ENCODE results near the gene MKRN3. TPM values are rescaled to one million over a fixed set of nuclear protein-coding genes. Genes with fewer than 3 reads are reported as not detected.
"Not testable (repeated sequence)": the region's sequence is repeated elsewhere in the genome, so short reads cannot be mapped to it uniquely, and the experiment has no call there.

MKRN3 gene
- total and polyA plus RNA-seq, 3 experiments from 2014 or later, result 0.98 to 3.0 (median 1.1) TPM

DNA sequence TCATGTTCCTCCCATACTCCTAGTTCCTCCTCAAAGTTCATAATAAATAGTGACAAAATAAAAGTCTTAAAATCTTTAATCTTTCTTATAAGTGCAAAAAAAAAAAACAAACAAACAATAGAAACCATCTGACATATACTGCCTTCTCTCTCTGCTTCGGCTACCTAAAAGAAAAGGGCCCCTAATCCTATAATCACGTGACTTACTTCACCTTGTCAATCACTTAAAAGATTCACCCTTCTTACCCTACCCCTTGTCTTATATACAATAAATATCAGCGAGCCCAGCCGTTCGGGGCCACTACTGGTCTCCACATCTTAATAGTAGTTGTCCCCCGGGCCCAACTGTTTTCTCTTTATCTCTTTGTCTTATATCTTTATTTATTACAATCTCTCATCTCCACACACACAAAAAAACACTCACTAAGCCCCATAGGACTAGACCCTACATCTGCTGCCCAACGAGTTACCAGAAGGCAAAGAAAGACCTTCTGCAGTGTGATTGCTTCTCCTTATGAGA, 28.8 kb downstream of the MKRN3 start:
- Histone ChIP-seq H3K9me3 (ENCODE audit: low read length) (no peaks in the 10 kb centered on the region), H3K27ac (ENCODE audit: low read depth, low read length) (no peak overlapping the region), H3K4me1 (ENCODE audit: insufficient read depth, low read length) (no peaks in the 10 kb centered on the region), H3K36me3 (ENCODE audit: insufficient read depth, low read length) (no peaks in the 10 kb centered on the region), H3K4me3 (ENCODE audit: low read length) (no peak overlapping the region), H3K27me3 (ENCODE audit: insufficient read depth, low read length, poor library complexity, severe bottlenecking) (no peaks in the 10 kb centered on the region)
- Mint-ChIP-seq H3K36me3 (no peaks in the 10 kb centered on the region), H3K27me3 (peaks cover 0 to 7% of the 10 kb centered on the region in 2 donors), H3K9me3 (peaks cover 0 to 6% (median 2%) of the 10 kb centered on the region in 5 donors), H3K27ac (no peak overlapping the region), H3K4me1 (no peaks in the 10 kb centered on the region), H3K4me3 (no peak overlapping the region)
- ChIA-PET POLR2A (no interaction called here), CTCF (no interaction called here)
- DNase-seq, result no peak

DNA sequence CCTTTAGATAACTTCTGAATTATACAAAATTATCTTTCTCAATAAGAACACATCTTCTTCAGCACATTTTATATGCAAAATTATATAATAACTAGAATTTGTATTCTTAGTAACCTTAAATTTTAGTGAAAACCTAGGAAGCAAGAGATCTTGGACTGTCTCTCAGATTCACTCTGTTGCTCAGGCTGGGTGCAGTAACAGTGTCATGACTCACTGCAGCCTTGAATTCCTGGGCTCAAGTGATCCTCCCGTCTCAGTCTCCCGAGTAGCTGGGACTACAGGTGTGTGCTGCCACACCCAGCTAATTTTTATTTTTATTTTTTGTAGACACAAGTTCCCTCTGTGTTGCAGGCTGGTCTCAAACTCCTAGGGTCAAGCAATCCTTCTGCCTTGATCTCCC, 29.9 kb downstream of the MKRN3 start:
- Histone ChIP-seq H3K9me3 (ENCODE audit: low read length) (no peaks in the 10 kb centered on the region), H3K36me3 (ENCODE audit: insufficient read depth, low read length) (no peaks in the 10 kb centered on the region), H3K27me3 (ENCODE audit: insufficient read depth, low read length, poor library complexity, severe bottlenecking) (no peaks in the 10 kb centered on the region), H3K4me1 (ENCODE audit: insufficient read depth, low read length) (no peaks in the 10 kb centered on the region), H3K27ac (ENCODE audit: low read depth, low read length) (no peak overlapping the region), H3K4me3 (ENCODE audit: low read length) (no peak overlapping the region)
- peaks cover 0 to 6% (median 2%) of the 10 kb centered on the region in 5 donors for H3K9me3 Mint-ChIP-seq
- ChIA-PET POLR2A (no interaction called here), CTCF (no interaction called here)
- no peak for DNase-seq
- peaks cover 0 to 4% of the 10 kb centered on the region in 2 donors for H3K27me3 Mint-ChIP-seq
- H3K4me1 Mint-ChIP-seq, result no peaks in the 10 kb centered on the region
- no peaks in the 10 kb centered on the region for H3K36me3 Mint-ChIP-seq
- no peak overlapping the region for H3K27ac Mint-ChIP-seq
- no peak overlapping the region for H3K4me3 Mint-ChIP-seq

DNA sequence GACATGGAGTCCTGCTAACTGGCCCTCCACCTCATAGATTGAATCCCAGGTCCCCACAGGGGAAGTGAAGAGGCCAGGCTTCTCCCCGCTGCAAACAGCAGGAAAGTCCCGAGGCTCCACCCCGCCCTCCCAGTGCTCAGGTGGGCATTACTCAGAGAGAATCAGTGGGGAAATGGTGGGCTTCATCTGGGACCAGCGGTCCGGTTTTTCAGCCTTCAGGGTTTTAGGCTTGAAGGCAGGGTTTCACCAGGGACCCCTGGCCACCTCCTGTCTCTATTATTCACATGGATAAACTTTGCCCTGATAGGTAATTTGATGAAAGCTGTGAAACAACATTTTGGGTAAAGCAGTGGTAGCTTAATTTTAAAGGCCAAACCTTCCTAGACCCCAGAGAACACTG, 31.3 kb downstream of the MKRN3 start:
- H3K27me3 ChIP-seq (ENCODE audit: insufficient read depth, low read length, poor library complexity, severe bottlenecking), result no peaks in the 10 kb centered on the region

DNA sequence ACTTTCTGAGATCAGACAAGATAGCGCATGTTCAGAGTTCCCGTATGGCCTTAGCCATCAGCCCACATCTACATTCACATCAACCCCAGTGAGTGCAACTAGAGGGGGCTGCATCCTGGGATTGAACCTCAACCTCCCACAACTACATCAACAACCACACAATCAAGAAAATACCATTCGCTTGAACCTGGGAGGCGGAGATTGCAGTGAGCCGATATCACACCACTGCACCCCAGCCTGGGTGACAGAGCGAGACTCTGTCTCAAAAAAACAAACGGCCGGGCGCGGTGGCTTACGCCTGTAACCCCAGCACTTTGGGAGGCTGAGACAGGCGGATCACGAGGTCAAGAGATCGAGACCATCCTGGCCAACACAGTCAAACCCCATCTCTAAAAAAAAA, 31.8 kb downstream of the MKRN3 start:
- H3K4me1 ChIP-seq (ENCODE audit: insufficient read depth, low read length); H3K9me3 Mint-ChIP-seq; H3K4me3 ChIP-seq (ENCODE audit: low read length); CTCF ChIA-PET; POLR2A ChIA-PET; H3K36me3 ChIP-seq (ENCODE audit: insufficient read depth, low read length); H3K9me3 ChIP-seq (ENCODE audit: low read length); H3K36me3 Mint-ChIP-seq; H3K27me3 ChIP-seq (ENCODE audit: insufficient read depth, low read length, poor library complexity, severe bottlenecking); H3K4me1 Mint-ChIP-seq; H3K27me3 Mint-ChIP-seq; DNase-seq; H3K4me3 Mint-ChIP-seq; H3K27ac Mint-ChIP-seq; H3K27ac ChIP-seq (ENCODE audit: low read depth, low read length): not testable (repeated sequence)

More for the DNA sequence above, 31.3 kb downstream of the MKRN3 start:
- DNase-seq, result no peak
- H3K4me1 ChIP-seq (ENCODE audit: insufficient read depth, low read length), result no peaks in the 10 kb centered on the region
- Mint-ChIP-seq H3K36me3 (no peaks in the 10 kb centered on the region), H3K4me1 (no peaks in the 10 kb centered on the region), H3K4me3 (no peak overlapping the region), H3K27me3 (peaks cover 0 to 1% of the 10 kb centered on the region in 2 donors), H3K27ac (no peak overlapping the region), H3K9me3 (peaks cover 0 to 4% (median 0%) of the 10 kb centered on the region in 5 donors)
- no peak overlapping the region for H3K4me3 ChIP-seq (ENCODE audit: low read length)
- H3K27ac ChIP-seq (ENCODE audit: low read depth, low read length), result no peak overlapping the region
- CTCF ChIA-PET, result no interaction called here
- H3K9me3 ChIP-seq (ENCODE audit: low read length), result no peaks in the 10 kb centered on the region
- no peaks in the 10 kb centered on the region for H3K36me3 ChIP-seq (ENCODE audit: insufficient read depth, low read length)
- POLR2A ChIA-PET, result no interaction called here

DNA sequence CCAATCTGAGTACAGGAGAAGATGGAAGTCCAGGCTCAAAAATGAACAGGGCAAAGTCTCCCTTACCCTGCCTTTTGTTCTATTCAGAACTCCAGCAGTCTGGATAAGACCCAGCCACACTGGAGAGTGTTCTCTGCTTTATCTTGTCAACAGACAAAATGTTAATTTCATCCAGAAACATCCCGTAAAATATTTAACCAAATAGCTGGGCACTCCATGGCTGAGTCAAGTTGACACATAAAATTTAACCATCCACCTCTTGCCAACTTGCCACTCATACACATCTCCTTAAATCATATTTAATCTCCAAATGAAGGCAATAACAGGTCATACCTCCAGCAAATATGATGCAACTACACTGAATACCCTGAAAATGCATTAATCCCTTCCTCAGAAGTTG, 33.6 kb downstream of the MKRN3 start:
- no peaks in the 10 kb centered on the region for H3K9me3 ChIP-seq (ENCODE audit: low read length)
- H3K36me3 ChIP-seq (ENCODE audit: insufficient read depth, low read length), result no peaks in the 10 kb centered on the region
- ChIA-PET CTCF (no interaction called here), POLR2A (no interaction called here)
- DNase-seq, result no peak
- H3K4me1 ChIP-seq (ENCODE audit: insufficient read depth, low read length), result no peaks in the 10 kb centered on the region
- H3K27ac ChIP-seq (ENCODE audit: low read depth, low read length), result no peak overlapping the region
- H3K4me3 Mint-ChIP-seq, result no peak overlapping the region
- peaks cover 0 to 4% (median 0%) of the 10 kb centered on the region in 5 donors for H3K9me3 Mint-ChIP-seq
- peaks cover 0 to 1% of the 10 kb centered on the region in 2 donors for H3K27me3 Mint-ChIP-seq
- H3K4me3 ChIP-seq (ENCODE audit: low read length), result no peak overlapping the region
- no peak overlapping the region for H3K27ac Mint-ChIP-seq
- no peaks in the 10 kb centered on the region for H3K4me1 Mint-ChIP-seq
- H3K27me3 ChIP-seq (ENCODE audit: insufficient read depth, low read length, poor library complexity, severe bottlenecking), result no peaks in the 10 kb centered on the region
- H3K36me3 Mint-ChIP-seq, result no peaks in the 10 kb centered on the region

DNA sequence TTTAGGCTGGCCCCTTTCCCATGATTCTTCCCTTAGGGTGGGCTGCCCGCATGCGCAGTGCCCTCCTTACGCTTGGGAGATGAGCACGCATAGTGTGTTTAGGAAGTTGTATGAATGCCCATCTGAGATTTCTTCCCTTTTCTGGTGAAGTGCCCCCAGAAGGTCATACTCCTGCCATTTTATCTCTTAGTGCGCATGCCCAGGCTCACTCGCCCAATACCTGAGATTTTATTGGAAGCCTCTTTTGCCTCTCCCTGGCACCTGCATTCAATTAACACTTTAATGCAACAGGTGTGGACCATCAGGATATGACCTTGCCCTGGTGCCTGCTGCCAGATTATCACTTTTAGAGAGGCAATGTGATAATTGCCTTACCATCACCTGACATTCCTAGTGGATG, 36.6 kb downstream of the MKRN3 start:
- Histone ChIP-seq H3K4me3 (ENCODE audit: low read length) (no peak overlapping the region), H3K9me3 (ENCODE audit: low read length) (no peaks in the 10 kb centered on the region), H3K4me1 (ENCODE audit: insufficient read depth, low read length) (no peaks in the 10 kb centered on the region), H3K27ac (ENCODE audit: low read depth, low read length) (no peak overlapping the region), H3K36me3 (ENCODE audit: insufficient read depth, low read length) (no peaks in the 10 kb centered on the region), H3K27me3 (ENCODE audit: insufficient read depth, low read length, poor library complexity, severe bottlenecking) (no peaks in the 10 kb centered on the region)
- no peak for DNase-seq
- Mint-ChIP-seq H3K4me1 (no peaks in the 10 kb centered on the region), H3K27ac (no peak overlapping the region), H3K36me3 (no peaks in the 10 kb centered on the region), H3K4me3 (no peak overlapping the region), H3K27me3 (no peaks in the 10 kb centered on the region), H3K9me3 (peaks cover 0 to 7% (median 0%) of the 10 kb centered on the region in 5 donors)
- POLR2A ChIA-PET, result no interaction called here
- CTCF ChIA-PET, result no interaction called here

DNA sequence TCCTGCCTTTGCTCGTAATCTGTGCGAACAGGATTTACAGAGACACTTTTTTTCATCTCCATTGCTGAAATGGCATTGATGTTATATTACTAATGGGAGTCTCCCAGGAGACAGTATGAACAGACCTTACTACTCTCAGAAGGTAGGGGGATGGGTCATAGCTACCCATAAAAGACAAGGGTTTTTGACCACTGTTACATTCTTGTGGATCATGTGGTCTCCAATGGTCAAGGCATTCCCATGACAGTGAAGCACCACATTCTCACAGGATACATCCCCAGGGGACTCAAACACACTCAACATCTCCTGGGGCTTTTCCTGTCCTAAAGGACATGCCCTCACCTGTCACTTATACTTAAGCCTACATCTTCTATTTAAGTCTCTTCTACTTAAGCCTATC, 40.8 kb downstream of the MKRN3 start:
- Histone ChIP-seq H3K27me3 (ENCODE audit: insufficient read depth, low read length, poor library complexity, severe bottlenecking) (no peaks in the 10 kb centered on the region), H3K27ac (ENCODE audit: low read depth, low read length) (no peak overlapping the region), H3K36me3 (ENCODE audit: insufficient read depth, low read length) (no peaks in the 10 kb centered on the region), H3K4me3 (ENCODE audit: low read length) (no peak overlapping the region), H3K9me3 (ENCODE audit: low read length) (no peaks in the 10 kb centered on the region), H3K4me1 (ENCODE audit: insufficient read depth, low read length) (no peaks in the 10 kb centered on the region)
- DNase-seq, result no peak
- Mint-ChIP-seq H3K27me3 (no peaks in the 10 kb centered on the region), H3K4me1 (no peaks in the 10 kb centered on the region), H3K27ac (no peak overlapping the region), H3K4me3 (no peak overlapping the region), H3K9me3 (peaks cover 0 to 7% (median 0%) of the 10 kb centered on the region in 5 donors), H3K36me3 (no peaks in the 10 kb centered on the region)
- POLR2A ChIA-PET, result no interaction called here
- CTCF ChIA-PET, result no interaction called here

DNA sequence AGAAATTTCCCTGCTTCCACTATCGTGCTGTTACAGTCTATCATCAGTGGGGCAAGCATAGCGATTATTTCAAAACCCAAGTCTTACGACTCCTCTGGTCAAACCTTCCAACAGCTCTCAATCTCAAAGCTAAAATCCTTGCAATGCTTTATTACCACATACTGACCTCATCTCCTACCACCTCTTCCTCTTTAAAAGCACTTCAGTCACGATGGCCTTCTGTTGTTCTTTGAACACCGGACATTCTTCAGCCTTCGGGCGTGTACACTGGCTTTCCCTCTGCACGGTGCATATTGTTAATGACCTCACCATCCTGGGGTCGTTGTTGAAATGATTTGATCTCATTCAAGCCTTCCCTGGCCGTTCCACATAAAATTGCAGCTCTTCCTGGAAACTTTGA, 51.1 kb downstream of the MKRN3 start:
- Mint-ChIP-seq H3K4me1 (no peaks in the 10 kb centered on the region), H3K4me3 (no peak overlapping the region), H3K9me3 (peaks cover 0 to 11% (median 7%) of the 10 kb centered on the region in 5 donors), H3K36me3 (no peaks in the 10 kb centered on the region), H3K27me3 (no peaks in the 10 kb centered on the region), H3K27ac (no peak overlapping the region)
- no peaks in the 10 kb centered on the region for H3K36me3 ChIP-seq (ENCODE audit: insufficient read depth, low read length)
- no peak for DNase-seq
- H3K4me1 ChIP-seq (ENCODE audit: insufficient read depth, low read length), result no peaks in the 10 kb centered on the region
- POLR2A ChIA-PET, result no interaction called here
- CTCF ChIA-PET, result no interaction called here
- no peaks in the 10 kb centered on the region for H3K27me3 ChIP-seq (ENCODE audit: insufficient read depth, low read length, poor library complexity, severe bottlenecking)
- no peak overlapping the region for H3K4me3 ChIP-seq (ENCODE audit: low read length)
- no peaks in the 10 kb centered on the region for H3K9me3 ChIP-seq (ENCODE audit: low read length)
- H3K27ac ChIP-seq (ENCODE audit: low read depth, low read length), result no peak overlapping the region

All from CD8-positive, alpha-beta memory T cell (primary cell).